Omental fat pad (tissue), 4 donors: ENCODE data around the gene STK25. TPM values are rescaled to one million over a fixed set of nuclear protein-coding genes. Genes with fewer than 3 reads are reported as not detected.

Source experiments
- ATAC-seq: fragments of 150-250 bp; one replicate; pipeline ENCODE4 v1.9.1; 2016; ENCODE audit warnings: mild to moderate bottlenecking, moderate library complexity; ENCODE audit not compliant: low FRiP score
- DNase-seq: peaks from one replicate; pipeline ENCODE4 v3.0.0-alpha.2; 2019; ENCODE audit warnings: low spot score
- CTCF ChIP-seq, 3 donors: fragments of 450-650 bp; IDR thresholded peaks; one replicate each; pipeline ENCODE4 v1.5.1; 2016 to 2017; ENCODE audit warnings: antibody characterized with exemption in 3 of 3, mild to moderate bottlenecking in 3 of 3, moderate library complexity in 2 of 3
- total RNA-seq, 4 donors: library from RNA; depleted of rRNA; stranded (reverse); fragments of >200 nt; gene quantifications; one replicate each; pipeline ENCODE4 v1.1.0, GENCODE V29; 2016

The STK25 gene
- total RNA-seq: 100 to 1,000 TPM; 103 to 175 (median 126) TPM

- no peak for TF ChIP-seq CTCF (IDR thresholded peaks at IDR 0.05)
Measured at GRCh38 chr2:241508240-241509154, at the start of gene STK25. Gene STK25, minus strand, starts transcription at chr2:241508584. Its CDS starts 549 bp downstream, at chr2:241508035.

GRCh38 chr2:241556746-241557145 is 48.4 kb upstream of the STK25 start:
- TF ChIP-seq CTCF (IDR thresholded peaks at IDR 0.05): no peak
- ATAC-seq: no peak
- DNase-seq: no peak

More at GRCh38 chr2:241508240-241509154, at the start of gene STK25:
- DNase-seq: peak; percentile 72
- ATAC-seq: peak; percentile 97

GRCh38 chr2:241555711-241556110 is 47.3 kb upstream of the STK25 start:
- ATAC-seq: no peak
- DNase-seq: no peak
- no peak for TF ChIP-seq CTCF (IDR thresholded peaks at IDR 0.05)

GRCh38 chr2:241554610-241555322 is 46.4 kb upstream of the STK25 start:
- DNase-seq: no peak
- no peak for TF ChIP-seq CTCF (IDR thresholded peaks at IDR 0.05)
- no peak for ATAC-seq

GRCh38 chr2:241553981-241554380 is 45.6 kb upstream of the STK25 start:
- TF ChIP-seq CTCF (IDR thresholded peaks at IDR 0.05): no peak
- no peak for ATAC-seq
- no peak for DNase-seq

GRCh38 chr2:241553512-241553830 is 45.1 kb upstream of the STK25 start:
- TF ChIP-seq CTCF (IDR thresholded peaks at IDR 0.05): no peak
- DNase-seq: no peak
- ATAC-seq: no peak
